ENCODE data around the gene NUDT1.

DNA sequence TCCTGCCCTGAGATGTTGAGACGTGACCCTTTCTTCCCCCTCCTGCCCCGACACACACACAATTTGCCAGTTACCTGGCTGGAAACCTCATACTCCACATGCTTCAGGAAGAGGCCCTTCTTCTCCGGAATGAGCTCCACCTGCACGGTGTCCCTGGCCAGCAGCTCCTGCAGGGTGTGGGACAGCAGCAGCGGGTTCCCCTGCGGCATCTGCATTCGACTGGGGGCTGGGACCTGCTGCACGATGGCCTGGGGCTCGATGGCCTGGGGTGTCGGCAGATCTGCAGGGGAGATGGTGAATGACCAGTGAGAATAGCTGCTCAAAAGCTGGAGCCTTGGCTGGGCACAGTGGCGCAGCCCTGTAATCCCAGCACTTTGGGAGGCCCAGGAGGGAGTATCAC lies 36.0 kb downstream of the NUDT1 start:
- TF ChIP-seq EP300 (IDR thresholded peaks at IDR 0.05) (no peak), CTCF (IDR thresholded peaks at IDR 0.05) (no peak), POLR2A (IDR thresholded peaks at IDR 0.05) (no peak)

Data from upper lobe of left lung (tissue), 4 donors.